ENCODE results near the gene SUSD4. TPM values are rescaled to one million over a fixed set of nuclear protein-coding genes. Genes with fewer than 3 reads are reported as not detected.
A peak's percentile ranks its signal among the peaks of the same experiment; 100 is the strongest.

SUSD4 gene
- total and polyA plus RNA-seq, 2 of the 8 experiments (the other 6 are each of a cell fraction or from before 2014, with no cell fraction given), result 3.9 to 5.2 TPM

GRCh38 chr1:223364685-223365382, 858 bp upstream of the SUSD4 start:
- no peak overlapping the region for H2BK5ac ChIP-seq (ENCODE audit: low read depth, low read length)
- peaks cover 14% of the 10 kb centered on the region; the same call in 1 of the 2 replicates for H3K23me2 ChIP-seq (ENCODE audit: low read depth, low read length)
- H3K18ac ChIP-seq (ENCODE audit: extremely low read depth, low read length), result no peak overlapping the region; the same call in 1 of the 2 replicates
- no peak overlapping the region for H2BK120ac ChIP-seq (replicated peaks; ENCODE audit: low read depth, low read length)
- no peak overlapping the region for H3K9ac ChIP-seq (replicated peaks in 1 of 4; ENCODE audit: extremely low read depth in 1 of 4, low read depth in 3 of 4, low read length in 3 of 4)
- ChIA-PET CTCF (ENCODE audit: partially characterized antibody) (interaction anchor here (0.7 to 6.0 kb wide), 11 partner anchors 9 to 332 kb away, joined by 3 to 45 read pairs (median 3); no protein-coding TSS in a partner anchor), POLR2A (ENCODE audit: partially characterized antibody) (interaction anchor here (0.8 to 1.7 kb wide), 3 partner anchors 36 to 224 kb away, joined by 3 read pairs; no protein-coding TSS in a partner anchor)
- peak overlapping the region; percentile 46 to 96 (median 56) for H3K4me3 ChIP-seq (ENCODE audit: extremely low read depth in 1 of 4, insufficient read depth in 2 of 4, low read depth in 3 of 4, low read length in 4 of 4)
- no peak overlapping the region for H2AK5ac ChIP-seq (ENCODE audit: low read depth, low read length)
- H3K4me2 ChIP-seq (ENCODE audit: insufficient read depth in 1 of 2, low read depth in 2 of 2, low read length in 2 of 2), result peak overlapping the region; percentile 85 to 92
- no peak overlapping the region for H3K56ac ChIP-seq (replicated peaks; ENCODE audit: insufficient read length, low read depth, low read length)
- H3K79me1 ChIP-seq (ENCODE audit: low read depth, low read length), result no peaks in the 10 kb centered on the region
- no peak overlapping the region for H3K27ac ChIP-seq (ENCODE audit: low read depth, low read length)
- FAIRE-seq, result no peak
- DNase-seq (ENCODE audit: low read depth in 1 of 2, low spot score in 2 of 2), result peak in 1 of 2 experiments; percentile 78
- no peak overlapping the region for H2BK12ac ChIP-seq (ENCODE audit: low read depth, low read length)
- H3K14ac ChIP-seq (ENCODE audit: insufficient read length), result no peak overlapping the region
- WGBS, 2 experiments (ENCODE audit: extremely low coverage in 1 of 2, insufficient coverage in 1 of 2, insufficient read length in 1 of 2, insufficient replicate concordance in 2 of 2, low coverage in 1 of 2, low lambda C conversion rate in 2 of 2, missing lambda C conversion rate in 1 of 2), result 2% methylated on average over 37 of the region's 55 CpGs; no CpG with 5 or more reads in 1 of the 2 experiments
- H2AFZ ChIP-seq (ENCODE audit: low read length), result 0 out of 2 replicates have a peak overlapping the region, but pooled peaks have one; percentile 30
- H4K8ac ChIP-seq (ENCODE audit: extremely low read depth, insufficient read depth, low read length), result peak overlapping the region; percentile 80; the same call in 1 of the 2 replicates
- H4K20me1 ChIP-seq (replicated peaks in 1 of 2; ENCODE audit: control insufficient read depth in 1 of 2, insufficient read depth in 2 of 2, low read length in 2 of 2), result no peaks in the 10 kb centered on the region
- H3K79me2 ChIP-seq (ENCODE audit: control insufficient read depth in 1 of 2, insufficient read depth in 2 of 2, low read length in 2 of 2), result no peaks in the 10 kb centered on the region
- peaks cover 7 to 34% (median 22%) of the 10 kb centered on the region in 4 experiments for H3K27me3 ChIP-seq (replicated peaks in 1 of 4; ENCODE audit: control insufficient read depth in 3 of 4, extremely low read depth in 1 of 4, insufficient read depth in 3 of 4, low read length in 3 of 4)
- H3K23ac ChIP-seq (ENCODE audit: insufficient read length), result no peak overlapping the region
- no peak overlapping the region for H2BK15ac ChIP-seq (ENCODE audit: low read length)
- H2BK20ac ChIP-seq (ENCODE audit: low read length), result no peak overlapping the region
- no peak overlapping the region for H3K4ac ChIP-seq (replicated peaks; ENCODE audit: insufficient read length, low read depth, low read length)
- no peak overlapping the region for H4K91ac ChIP-seq (replicated peaks; ENCODE audit: insufficient read length, low read length)
- peaks cover 2 to 11% (median 4%) of the 10 kb centered on the region in 4 experiments; a peak in 5 of 7 replicates for H3K4me1 ChIP-seq (replicated peaks in 1 of 4; ENCODE audit: control insufficient read depth in 3 of 4, insufficient read depth in 4 of 4, low read length in 3 of 4)
- H3K36me3 ChIP-seq (ENCODE audit: control insufficient read depth in 2 of 4, insufficient read depth in 4 of 4, low read length in 3 of 4), result no peaks in the 10 kb centered on the region
- no peak overlapping the region for H4K5ac ChIP-seq (ENCODE audit: insufficient read length, low read depth, low read length)
- no peaks in the 10 kb centered on the region for H3K9me3 ChIP-seq (ENCODE audit: insufficient read depth in 2 of 2, low read depth in 1 of 2, low read length in 1 of 2)
- no peak for TF ChIP-seq ATF3 (IDR thresholded peaks at IDR 0.05; ENCODE audit: insufficient read depth, low read depth, low read length)
- peak; percentile 56; the same call in 1 of the 2 replicates for TF ChIP-seq KDM1A (IDR thresholded peaks at IDR 0.05; ENCODE audit: borderline replicate concordance, low read length)
- TF ChIP-seq BACH1 (IDR thresholded peaks at IDR 0.05; ENCODE audit: low read length), result peak; percentile 24; the same call in 1 of the 2 replicates
- TF ChIP-seq SIN3A (conservative IDR thresholded peaks at IDR 0.05 in 1 of 2, IDR thresholded peaks at IDR 0.05 in 1 of 2; ENCODE audit: low read depth in 1 of 2, low read length in 2 of 2), result 0 out of 4 replicates have a peak, but pooled peaks of 1 of the 2 experiments have one; percentile 40

Data from H1 (cell line).